Kidney (tissue), 14 donors: ENCODE data around the gene SRR. TPM values are rescaled to one million over a fixed set of nuclear protein-coding genes. Genes with fewer than 3 reads are reported as not detected.

Experiments used
- DNase-seq, 5 donors: peaks; one replicate each; pipeline ENCODE4 v3.0.0-alpha.2; 2013 to 2020
- FAIRE-seq: peaks from 2 replicates; lab custom pipeline; 2012; peaks lifted over from hg19 to GRCh38; lab: Jason Lieb, UNC
- H3K27ac ChIP-seq, 2 donors: one replicate each; pipeline ENCODE4 v1.7.0; 2013; ENCODE audit warnings: low read depth in 2 of 2, low read length in 2 of 2, inconsistent platforms in 1 of 2
- H3K27me3 ChIP-seq: one replicate; pipeline ENCODE4 v1.7.1; 2013; ENCODE audit warnings: low read length, inconsistent platforms; ENCODE audit not compliant: control insufficient read depth, insufficient read depth
- H3K36me3 ChIP-seq, 3 donors: one replicate each; pipeline versions ENCODE4 v1.7.0 to v1.7.1; 2013; ENCODE audit warnings: low read length in 3 of 3, control low read depth in 1 of 3, inconsistent platforms in 1 of 3; ENCODE audit not compliant: insufficient read depth in 3 of 3, control insufficient read depth in 2 of 3
- H3K4me1 ChIP-seq, 3 donors: one replicate each; pipeline versions ENCODE4 v1.7.0 to v1.7.1; 2013; ENCODE audit warnings: low read length in 3 of 3, inconsistent platforms in 1 of 3, low read depth in 1 of 3; ENCODE audit not compliant: control insufficient read depth in 2 of 3, insufficient read depth in 2 of 3
- H3K4me3 ChIP-seq, 3 donors: one replicate each; pipeline versions ENCODE4 v1.7.0 to v1.8.1; 2013; ENCODE audit warnings: low read length in 3 of 3, control low read depth in 1 of 3, inconsistent platforms in 1 of 3
- H3K9ac ChIP-seq, 3 donors: one replicate each; pipeline versions ENCODE4 v1.7.0 to v1.7.1; 2013; ENCODE audit warnings: low read length in 3 of 3, control low read depth in 1 of 3, inconsistent platforms in 1 of 3
- H3K9me3 ChIP-seq, 3 donors: one replicate each; pipeline versions ENCODE4 v1.7.0 to v1.7.1; 2013; ENCODE audit warnings: low read length in 3 of 3, control low read depth in 1 of 3, inconsistent platforms in 1 of 3; ENCODE audit not compliant: control insufficient read depth in 2 of 3, insufficient read depth in 1 of 3
- CTCF ChIP-seq: IDR thresholded peaks from 3 replicates; pipeline ENCODE4 v1.5.1; 2012; ENCODE audit warnings: mild to moderate bottlenecking, moderate library complexity, borderline replicate concordance; ENCODE audit not compliant: insufficient read depth; ENCODE audit errors: extremely low read depth
- intact Hi-C: fragments of 100-400 bp; cut with DNase I; formaldehyde crosslinking; loops from one replicate; pipeline ENCODE4 v1.11.1; 2022
- polyA plus RNA-seq: library from polyadenylated mRNA; stranded (reverse); fragments of 350-450 nt; fragmentation: Illumina TruSeq; extraction: RNeasy Lipid Tissue Mini Kit (QIAGEN cat#74804); gene quantifications from one replicate; pipeline ENCODE4 v1.2.3, GENCODE V29; 2014; ENCODE audit warnings: low read depth, low replicate concordance; ENCODE audit not compliant: insufficient read depth
- total RNA-seq: library from RNA; stranded (reverse); fragmentation: NEBNext Ultra II Directional; extraction: Animal tissue kit (Norgen Biotek cat#: 25700); gene quantifications from one replicate; pipeline ENCODE4 v1.2.1, GENCODE V29; 2021
- donor health status: control.
- donor health status: control.
- donor health status: control.
- donor health status: control.
- donor health status: control.
- donor health status: DM: yes; HTN: yes; CAD: no.
- donor health status: Normal renal cell carcinoma (clear cell type).

The SRR gene
- total and polyA plus RNA-seq, 2 donors from 2014 or later, result 3.5 to 10.0 TPM

DNA sequence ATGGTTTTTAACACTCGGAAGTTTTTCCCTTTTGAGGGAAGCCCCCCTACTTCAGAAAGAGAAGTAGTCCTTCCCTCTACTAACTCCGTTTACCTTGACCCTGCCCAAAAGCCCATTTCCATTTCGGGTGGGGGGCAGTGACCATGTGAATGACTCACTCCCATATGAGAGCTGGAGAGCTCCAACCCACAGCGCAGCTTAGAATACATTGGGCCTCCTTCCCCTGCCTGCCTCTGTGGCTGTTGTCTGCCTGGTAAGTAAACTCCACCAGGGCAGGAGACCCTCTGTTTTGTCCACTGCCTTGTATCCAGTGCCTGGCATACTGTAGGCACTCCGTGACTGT is 34.5 kb downstream of the SRR start:
- Histone ChIP-seq H3K36me3 (peaks cover 13 to 16% (median 15%) of the 10 kb centered on the region in 3 donors), H3K4me1 (peaks cover 0 to 9% (median 6%) of the 10 kb centered on the region in 3 donors), H3K27ac (peak overlapping the region; percentile 42 to 74), H3K9me3 (no peaks in the 10 kb centered on the region), H3K27me3 (no peaks in the 10 kb centered on the region), H3K9ac (peak overlapping the region in 2 of 3 donors; percentile 55 to 72), H3K4me3 (peak overlapping the region; percentile 45 to 71 (median 59))
- intact Hi-C loops, result no loop called here
- TF ChIP-seq CTCF, result no peak
- FAIRE-seq, result no peak
- peak in 3 of 5 donors; percentile 13 to 29 (median 16) for DNase-seq

DNA sequence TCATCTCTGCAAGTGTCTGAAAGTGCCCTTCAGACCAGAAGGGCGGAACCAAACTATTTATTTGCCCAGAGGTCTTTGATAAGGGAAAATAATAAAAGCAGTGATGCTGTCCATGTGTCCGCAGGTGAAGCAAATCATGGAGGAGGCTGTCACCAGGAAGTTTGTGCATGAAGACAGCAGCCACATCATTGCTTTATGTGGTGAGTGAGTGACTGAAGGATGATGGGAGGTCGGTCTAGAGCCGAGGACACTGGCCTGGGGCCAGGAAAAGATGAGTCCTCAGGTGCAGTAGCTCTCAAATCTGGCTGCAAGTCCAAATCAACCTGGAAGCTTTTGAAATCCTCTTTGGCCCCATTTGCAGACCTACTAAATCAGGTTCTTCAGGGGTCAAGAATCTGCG is 39.7 kb downstream of the SRR start:
- DNase-seq, result no peak
- no peak for FAIRE-seq
- Histone ChIP-seq H3K4me3 (no peak overlapping the region), H3K4me1 (peaks cover 0 to 4% (median 0%) of the 10 kb centered on the region in 3 donors), H3K27me3 (no peaks in the 10 kb centered on the region), H3K27ac (no peak overlapping the region), H3K36me3 (peaks cover 0 to 9% (median 3%) of the 10 kb centered on the region in 3 donors), H3K9me3 (no peaks in the 10 kb centered on the region), H3K9ac (no peak overlapping the region)
- intact Hi-C loops, result no loop called here
- TF ChIP-seq CTCF, result no peak

GRCh38 chr17:2344528-2344927 is 40.8 kb downstream of the SRR start:
- no peak for TF ChIP-seq CTCF
- no peak overlapping the region for H3K4me3 ChIP-seq
- no peak overlapping the region for H3K9ac ChIP-seq
- no peak overlapping the region for H3K27ac ChIP-seq
- DNase-seq, result no peak
- peaks cover 0 to 4% (median 0%) of the 10 kb centered on the region in 3 donors for H3K4me1 ChIP-seq
- FAIRE-seq, result no peak
- peaks cover 0 to 9% (median 3%) of the 10 kb centered on the region in 3 donors for H3K36me3 ChIP-seq
- intact Hi-C loops, result no loop called here
- H3K9me3 ChIP-seq, result no peaks in the 10 kb centered on the region
- H3K27me3 ChIP-seq, result no peaks in the 10 kb centered on the region

DNA sequence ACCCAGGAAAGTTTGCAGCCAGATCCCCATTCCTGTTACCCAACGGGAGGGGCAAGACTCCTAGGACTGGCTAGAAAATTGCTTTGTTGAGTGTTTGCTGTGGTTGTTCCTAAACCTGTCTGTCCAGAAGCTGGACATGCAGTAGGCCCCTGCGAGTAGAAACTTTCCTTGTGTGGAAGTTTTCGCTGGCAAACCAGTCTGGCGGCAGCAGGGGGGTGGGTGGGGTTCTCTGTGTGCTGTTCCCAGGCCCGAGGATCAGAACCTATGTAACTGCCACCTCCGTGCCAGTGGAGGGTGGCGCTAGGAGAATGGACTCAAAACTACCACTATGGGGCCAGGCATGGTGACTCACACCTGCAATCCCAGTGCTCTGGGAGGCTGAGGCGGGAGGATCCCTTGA is 42.7 kb downstream of the SRR start:
- Histone ChIP-seq H3K9ac (no peak overlapping the region), H3K27me3 (no peaks in the 10 kb centered on the region), H3K9me3 (no peaks in the 10 kb centered on the region), H3K4me1 (peaks cover 0 to 4% (median 0%) of the 10 kb centered on the region in 3 donors), H3K4me3 (no peak overlapping the region), H3K27ac (no peak overlapping the region), H3K36me3 (peaks cover 0 to 9% (median 3%) of the 10 kb centered on the region in 3 donors)
- TF ChIP-seq CTCF, result no peak
- DNase-seq, result no peak
- FAIRE-seq, result no peak
- intact Hi-C loops, result no loop called here
